Activated CD4-positive, alpha-beta T cell treated with anti-CD3 and anti-CD28 coated beads, Interleukin-2, amount 10 ng/mL, durations not matched to agents 7 days and 5 days (primary cell): ENCODE results near the gene CDC7. TPM values are rescaled to one million over a fixed set of nuclear protein-coding genes. Genes with fewer than 3 reads are reported as not detected.

ENCODE experiments used
- CTCF ChIA-PET: fragments of 350-600 bp; sonication (Branson Sonifier 250); formaldehyde crosslinking; loops from one replicate; lab custom pipeline; 2021; ENCODE audit warnings: antibody characterized with exemption; lab: Charles Lee
- POLR2A ChIA-PET: fragments of 350-600 bp; sonication (Branson Sonifier 250); formaldehyde crosslinking; loops from one replicate; lab custom pipeline; 2021; ENCODE audit warnings: antibody characterized with exemption; lab: Charles Lee
- DNase-seq: peaks from one replicate; pipeline ENCODE4 v3.0.0-alpha.2; 2020
- H3K27ac Mint-ChIP-seq: one replicate; pipeline ENCODE4 v1.8.0; 2021; ENCODE audit warnings: mild to moderate bottlenecking, moderate library complexity, mixed read lengths
- H3K27me3 Mint-ChIP-seq: one replicate; pipeline ENCODE4 v1.8.0; 2021; ENCODE audit warnings: mixed read lengths
- H3K36me3 Mint-ChIP-seq: one replicate; pipeline ENCODE4 v1.8.0; 2021; ENCODE audit warnings: low read depth, mixed read lengths
- H3K4me1 Mint-ChIP-seq: one replicate; pipeline ENCODE4 v1.8.0; 2021; ENCODE audit warnings: mixed read lengths
- H3K4me3 Mint-ChIP-seq: one replicate; pipeline ENCODE4 v1.8.0; 2021; ENCODE audit warnings: mild to moderate bottlenecking, moderate library complexity, mixed read lengths
- H3K9me3 Mint-ChIP-seq: one replicate; pipeline ENCODE4 v1.8.0; 2021; ENCODE audit warnings: mixed read lengths
- total RNA-seq, 2 experiments: library from RNA; stranded (reverse); gene quantifications; one replicate each; pipeline ENCODE4 v1.2.3, GENCODE V29; 2021

Gene CDC7
- total RNA-seq, 2 experiments from 2014 or later = 31.4 to 34.7 TPM

GRCh38 chr1:91555074-91555730 lies 54.6 kb downstream of the CDC7 start:
- Mint-ChIP-seq H3K27me3 (no peaks in the 10 kb centered on the region), H3K36me3 (peaks cover 18% of the 10 kb centered on the region), H3K4me3 (peak overlapping the region; percentile 22), H3K9me3 (peaks cover 15% of the 10 kb centered on the region), H3K27ac (peak overlapping the region; percentile 95), H3K4me1 (peaks cover 91% of the 10 kb centered on the region)
- CTCF ChIA-PET = interaction anchor here (0.6 to 2.0 kb wide), 4 partner anchors 13 to 1384 kb away, joined by 3 to 6 read pairs (median 4); no protein-coding TSS in a partner anchor
- POLR2A ChIA-PET = no interaction called here
- no peak for DNase-seq

- CTCF ChIA-PET = interaction anchor here (1.5 kb wide), 1 partner anchor 13 kb away, joined by 3 read pairs; no protein-coding TSS in a partner anchor
- Mint-ChIP-seq H3K4me1 (peaks cover 88% of the 10 kb centered on the region), H3K36me3 (peaks cover 14% of the 10 kb centered on the region), H3K9me3 (peaks cover 10% of the 10 kb centered on the region), H3K27me3 (no peaks in the 10 kb centered on the region), H3K4me3 (peak overlapping the region; percentile 7), H3K27ac (peak overlapping the region; percentile 95)
- POLR2A ChIA-PET = no interaction called here
- peak; percentile 83 for DNase-seq
These were observed 55.3 kb downstream of the CDC7 start for GRCh38 chr1:91555821-91556531.

- peak; percentile 14 for DNase-seq
- ChIA-PET CTCF (interaction anchor here (0.6 to 1.5 kb wide), 3 partner anchors 13 to 328 kb away, joined by 3 to 6 read pairs (median 3); no protein-coding TSS in a partner anchor), POLR2A (interaction anchor here (0.6 kb wide), 1 partner anchor 618 kb away, joined by 3 read pairs; no protein-coding TSS in a partner anchor)
- no peaks in the 10 kb centered on the region for H3K27me3 Mint-ChIP-seq
- H3K27ac Mint-ChIP-seq = peak overlapping the region; percentile 95
- peaks cover 14% of the 10 kb centered on the region for H3K36me3 Mint-ChIP-seq
- peak overlapping the region; percentile 7 for H3K4me3 Mint-ChIP-seq
- peaks cover 11% of the 10 kb centered on the region for H3K9me3 Mint-ChIP-seq
- H3K4me1 Mint-ChIP-seq = peaks cover 86% of the 10 kb centered on the region
These were observed 55.9 kb downstream of the CDC7 start for GRCh38 chr1:91556556-91556955.

GRCh38 chr1:91557039-91557690 lies 56.5 kb downstream of the CDC7 start:
- Mint-ChIP-seq H3K9me3 (peaks cover 11% of the 10 kb centered on the region), H3K4me1 (peaks cover 86% of the 10 kb centered on the region), H3K4me3 (no peak overlapping the region), H3K27me3 (no peaks in the 10 kb centered on the region), H3K27ac (peak overlapping the region; percentile 95), H3K36me3 (peaks cover 13% of the 10 kb centered on the region)
- no peak for DNase-seq
- POLR2A ChIA-PET = interaction anchor here (0.6 kb wide), 1 partner anchor 618 kb away, joined by 3 read pairs; no protein-coding TSS in a partner anchor
- CTCF ChIA-PET = interaction anchor here (0.6 to 2.0 kb wide), 5 partner anchors 13 to 1482 kb away, joined by 3 to 6 read pairs (median 3); no protein-coding TSS in a partner anchor

- peaks cover 8% of the 10 kb centered on the region for H3K9me3 Mint-ChIP-seq
- H3K4me3 Mint-ChIP-seq = no peak overlapping the region
- no peak overlapping the region for H3K27ac Mint-ChIP-seq
- peaks cover 80% of the 10 kb centered on the region for H3K4me1 Mint-ChIP-seq
- no peak for DNase-seq
- no peaks in the 10 kb centered on the region for H3K27me3 Mint-ChIP-seq
- POLR2A ChIA-PET = no interaction called here
- CTCF ChIA-PET = interaction anchor here (0.5 to 2.0 kb wide), 4 partner anchors 12 to 1481 kb away, joined by 3 to 6 read pairs (median 4); no protein-coding TSS in a partner anchor
- H3K36me3 Mint-ChIP-seq = peaks cover 13% of the 10 kb centered on the region
These were observed 57.2 kb downstream of the CDC7 start for GRCh38 chr1:91557826-91558225.

GRCh38 chr1:91559046-91559750 lies 58.5 kb downstream of the CDC7 start:
- no peak overlapping the region for H3K4me3 Mint-ChIP-seq
- POLR2A ChIA-PET = no interaction called here
- peaks cover 11% of the 10 kb centered on the region for H3K36me3 Mint-ChIP-seq
- peaks cover 16% of the 10 kb centered on the region for H3K9me3 Mint-ChIP-seq
- CTCF ChIA-PET = interaction anchor here (1.0 to 1.3 kb wide), 2 partner anchors 17 to 325 kb away, joined by 3 read pairs; no protein-coding TSS in a partner anchor
- H3K27me3 Mint-ChIP-seq = no peaks in the 10 kb centered on the region
- DNase-seq = no peak
- peaks cover 71% of the 10 kb centered on the region for H3K4me1 Mint-ChIP-seq
- H3K27ac Mint-ChIP-seq = no peak overlapping the region

- H3K4me1 Mint-ChIP-seq = peaks cover 63% of the 10 kb centered on the region
- DNase-seq = peak; percentile 12
- H3K9me3 Mint-ChIP-seq = peaks cover 20% of the 10 kb centered on the region
- H3K4me3 Mint-ChIP-seq = peak overlapping the region; percentile 50
- ChIA-PET POLR2A (no interaction called here), CTCF (interaction anchor here (1.0 to 1.3 kb wide), 2 partner anchors 16 to 324 kb away, joined by 3 read pairs; no protein-coding TSS in a partner anchor)
- peaks cover 14% of the 10 kb centered on the region for H3K36me3 Mint-ChIP-seq
- peak overlapping the region; percentile 92 for H3K27ac Mint-ChIP-seq
- H3K27me3 Mint-ChIP-seq = no peaks in the 10 kb centered on the region
These were observed 59.4 kb downstream of the CDC7 start for GRCh38 chr1:91559838-91560565.

- H3K36me3 Mint-ChIP-seq = peaks cover 14% of the 10 kb centered on the region
- no peak for DNase-seq
- H3K27me3 Mint-ChIP-seq = no peaks in the 10 kb centered on the region
- peaks cover 20% of the 10 kb centered on the region for H3K9me3 Mint-ChIP-seq
- peaks cover 25% of the 10 kb centered on the region for H3K4me1 Mint-ChIP-seq
- ChIA-PET POLR2A (no interaction called here), CTCF (interaction anchor here (1.1 kb wide), 1 partner anchor 27 kb away, joined by 4 read pairs; no protein-coding TSS in a partner anchor)
- no peak overlapping the region for H3K4me3 Mint-ChIP-seq
- H3K27ac Mint-ChIP-seq = no peak overlapping the region
These were observed 64.4 kb downstream of the CDC7 start for GRCh38 chr1:91564888-91565701.

- peaks cover 19% of the 10 kb centered on the region for H3K4me1 Mint-ChIP-seq
- H3K9me3 Mint-ChIP-seq = peaks cover 17% of the 10 kb centered on the region
- H3K27ac Mint-ChIP-seq = no peak overlapping the region
- POLR2A ChIA-PET = no interaction called here
- peaks cover 5% of the 10 kb centered on the region for H3K36me3 Mint-ChIP-seq
- H3K4me3 Mint-ChIP-seq = no peak overlapping the region
- DNase-seq = no peak
- CTCF ChIA-PET = interaction anchor here (1.0 kb wide), 1 partner anchor 19 kb away, joined by 3 read pairs; no protein-coding TSS in a partner anchor
- no peaks in the 10 kb centered on the region for H3K27me3 Mint-ChIP-seq
These were observed 66.9 kb downstream of the CDC7 start for GRCh38 chr1:91567583-91567982.

- H3K9me3 Mint-ChIP-seq = peaks cover 15% of the 10 kb centered on the region
- ChIA-PET CTCF (interaction anchor here (0.7 to 1.5 kb wide), 2 partner anchors 10 to 73 kb away, joined by 3 to 4 read pairs; no protein-coding TSS in a partner anchor), POLR2A (no interaction called here)
- H3K36me3 Mint-ChIP-seq = peaks cover 5% of the 10 kb centered on the region
- DNase-seq = no peak
- no peaks in the 10 kb centered on the region for H3K27me3 Mint-ChIP-seq
- H3K4me1 Mint-ChIP-seq = peaks cover 19% of the 10 kb centered on the region
- H3K27ac Mint-ChIP-seq = no peak overlapping the region
- H3K4me3 Mint-ChIP-seq = no peak overlapping the region
These were observed 67.6 kb downstream of the CDC7 start for GRCh38 chr1:91568261-91568660.
